Camera-type eye (tissue), 1 donor: ENCODE measurements around the gene TEX2. TPM values are rescaled to one million over a fixed set of nuclear protein-coding genes. Genes with fewer than 3 reads are reported as not detected.

Experiments
- total RNA-seq: library from RNA; depleted of rRNA; stranded (reverse); fragments of >200 nt; gene quantifications from one replicate; pipeline ENCODE4 v1.2.3, GENCODE V29; 2014

Gene TEX2, protein sequence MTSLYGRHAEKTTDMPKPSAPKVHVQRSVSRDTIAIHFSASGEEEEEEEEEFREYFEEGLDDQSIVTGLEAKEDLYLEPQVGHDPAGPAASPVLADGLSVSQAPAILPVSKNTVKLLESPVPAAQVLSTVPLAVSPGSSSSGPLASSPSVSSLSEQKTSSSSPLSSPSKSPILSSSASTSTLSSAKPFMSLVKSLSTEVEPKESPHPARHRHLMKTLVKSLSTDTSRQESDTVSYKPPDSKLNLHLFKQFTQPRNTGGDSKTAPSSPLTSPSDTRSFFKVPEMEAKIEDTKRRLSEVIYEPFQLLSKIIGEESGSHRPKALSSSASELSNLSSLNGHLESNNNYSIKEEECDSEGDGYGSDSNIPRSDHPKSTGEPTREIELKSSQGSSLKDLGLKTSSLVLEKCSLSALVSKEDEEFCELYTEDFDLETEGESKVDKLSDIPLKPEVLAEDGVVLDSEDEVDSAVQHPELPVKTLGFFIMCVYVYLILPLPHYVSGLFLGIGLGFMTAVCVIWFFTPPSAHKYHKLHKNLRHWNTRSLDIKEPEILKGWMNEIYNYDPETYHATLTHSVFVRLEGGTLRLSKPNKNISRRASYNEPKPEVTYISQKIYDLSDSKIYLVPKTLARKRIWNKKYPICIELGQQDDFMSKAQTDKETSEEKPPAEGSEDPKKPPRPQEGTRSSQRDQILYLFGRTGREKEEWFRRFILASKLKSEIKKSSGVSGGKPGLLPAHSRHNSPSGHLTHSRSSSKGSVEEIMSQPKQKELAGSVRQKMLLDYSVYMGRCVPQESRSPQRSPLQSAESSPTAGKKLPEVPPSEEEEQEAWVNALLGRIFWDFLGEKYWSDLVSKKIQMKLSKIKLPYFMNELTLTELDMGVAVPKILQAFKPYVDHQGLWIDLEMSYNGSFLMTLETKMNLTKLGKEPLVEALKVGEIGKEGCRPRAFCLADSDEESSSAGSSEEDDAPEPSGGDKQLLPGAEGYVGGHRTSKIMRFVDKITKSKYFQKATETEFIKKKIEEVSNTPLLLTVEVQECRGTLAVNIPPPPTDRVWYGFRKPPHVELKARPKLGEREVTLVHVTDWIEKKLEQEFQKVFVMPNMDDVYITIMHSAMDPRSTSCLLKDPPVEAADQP
- total RNA-seq: 48.1 TPM

GRCh38 chr17:64263000-64263766 lies at the start of gene TEX2:
TSS of gene TEX2 (minus strand) at chr17:64263260. CDS start at chr17:64214217, 49,043 bp downstream.

GRCh38 chr17:64129765-64130558 lies 133.1 kb downstream of the TEX2 start, which contains the start of gene ERN1:
TSS of gene ERN1 (minus strand) at chr17:64130144. CDS start at chr17:64130029, 115 bp downstream.

Other genes starting within 250 kb of the TEX2 start
- 21.7 TPM for gene ICAM2, start 242.6 kb downstream of the TEX2 start, total RNA-seq
- 20.7 TPM for gene ERN1, start 133.1 kb downstream of the TEX2 start, total RNA-seq
- 61.3 TPM for gene PECAM1, start 127.6 kb upstream of the TEX2 start, total RNA-seq
- 2.0 TPM for gene MILR1, start 185.9 kb upstream of the TEX2 start, total RNA-seq
- 20.2 TPM for gene POLG2, start 233.8 kb upstream of the TEX2 start, total RNA-seq
- 644 TPM for gene DDX5, start 243.0 kb upstream of the TEX2 start, total RNA-seq
- 106 TPM for gene CEP95, start 243.7 kb upstream of the TEX2 start, total RNA-seq